Activated CD8-positive, alpha-beta memory T cell treated with anti-CD3 and anti-CD28 coated beads for 1 hour (primary cell): ENCODE measurements around the gene CALML3.

Experiments
- DNase-seq, 2 donors: peaks; one replicate each; pipeline ENCODE4 v3.0.0-alpha.2; 2020; ENCODE audit warnings: low read depth in 1 of 2; ENCODE audit errors: extremely low read depth in 1 of 2

Gene CALML3

DNA sequence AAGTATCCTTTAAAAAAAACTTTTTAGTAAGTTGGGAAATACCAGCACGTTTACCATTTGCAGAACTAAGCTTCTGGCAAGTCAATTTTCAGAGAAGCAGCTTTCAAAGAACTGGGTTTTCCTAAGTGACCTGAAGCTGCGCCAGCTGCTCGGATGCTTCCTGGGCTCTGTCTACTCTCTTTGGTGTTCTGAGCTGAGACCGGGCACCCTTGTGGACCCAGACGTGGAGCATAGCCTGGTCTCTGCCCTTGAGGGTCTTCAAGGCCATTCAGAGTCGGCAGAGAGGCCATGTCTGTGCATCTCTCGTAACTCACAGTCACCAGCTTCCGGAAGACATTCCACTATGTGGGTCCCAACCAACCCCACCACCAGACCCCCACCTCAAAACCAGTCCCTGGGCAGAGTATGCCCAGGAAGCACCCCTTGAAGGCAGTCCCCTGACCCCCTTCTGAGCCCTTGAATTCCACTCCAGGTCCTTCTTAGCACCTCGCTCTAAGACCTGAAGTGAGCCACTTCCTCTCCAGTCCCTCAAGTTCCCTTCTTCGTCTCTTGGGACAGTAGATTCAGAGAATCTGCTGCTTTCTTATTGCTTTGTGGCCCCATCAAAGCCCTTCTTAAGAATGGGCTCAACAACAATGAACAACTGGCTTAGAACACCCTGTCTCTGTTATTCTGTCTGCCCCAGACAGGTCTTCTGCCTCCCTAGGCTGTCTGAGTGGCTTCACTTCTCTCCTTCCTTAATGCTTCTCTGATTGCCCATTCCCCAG is 33.9 kb upstream of the CALML3 start:
- no peak for DNase-seq

DNA sequence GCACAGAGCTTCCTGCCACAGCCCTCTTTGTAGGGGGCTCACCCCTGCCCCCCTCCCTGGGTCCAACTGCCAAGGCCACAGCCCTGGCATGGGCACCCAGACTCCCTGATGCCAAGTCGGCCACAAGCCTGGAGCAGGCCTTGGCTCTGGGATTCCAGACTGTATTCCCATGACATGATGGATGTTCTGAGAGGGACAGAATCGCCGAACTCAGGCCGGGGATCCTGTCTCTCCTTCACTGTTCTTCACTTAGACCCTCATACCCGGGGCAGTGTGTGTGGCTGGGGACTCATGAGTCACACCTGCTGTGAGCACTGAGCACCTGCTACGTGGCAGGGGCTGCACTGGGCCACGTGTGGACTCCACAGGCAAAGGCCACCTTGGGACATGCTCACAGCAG is 33.3 kb upstream of the CALML3 start:
- no peak for DNase-seq

GRCh38 chr10:5492322-5492855 is 32.4 kb upstream of the CALML3 start:
- DNase-seq = no peak

DNA sequence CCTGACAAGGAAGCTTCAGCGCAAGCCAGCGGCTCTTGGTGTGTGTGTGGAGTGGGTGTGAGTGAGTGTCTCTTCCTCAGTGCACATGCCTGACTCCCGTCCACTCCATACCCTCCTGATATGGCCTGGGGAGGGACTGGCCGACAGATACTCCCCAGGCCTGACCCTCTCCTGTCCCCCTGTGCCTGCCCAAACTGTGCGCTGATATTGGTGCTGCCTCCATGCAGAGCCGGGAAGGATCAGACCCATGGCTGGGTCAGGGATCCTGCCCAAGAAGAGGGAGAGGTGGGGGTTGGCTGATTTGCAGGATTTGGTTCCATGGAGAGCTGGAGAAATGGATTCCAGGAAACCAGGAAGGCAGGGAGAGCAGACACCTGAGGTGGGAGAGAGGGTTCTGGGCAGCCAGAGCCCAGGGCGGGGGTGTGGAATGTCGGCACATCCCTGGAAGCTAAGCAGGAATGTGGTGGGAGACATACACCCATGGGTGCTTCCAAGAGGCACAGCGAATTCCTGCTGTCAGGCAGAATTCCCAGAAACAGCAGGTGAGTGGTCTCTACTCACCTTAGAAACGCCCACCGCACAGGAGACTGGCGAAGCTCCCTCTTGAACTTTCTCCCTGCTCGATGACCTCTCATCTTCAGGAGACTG is 31.7 kb upstream of the CALML3 start:
- DNase-seq = no peak

DNA sequence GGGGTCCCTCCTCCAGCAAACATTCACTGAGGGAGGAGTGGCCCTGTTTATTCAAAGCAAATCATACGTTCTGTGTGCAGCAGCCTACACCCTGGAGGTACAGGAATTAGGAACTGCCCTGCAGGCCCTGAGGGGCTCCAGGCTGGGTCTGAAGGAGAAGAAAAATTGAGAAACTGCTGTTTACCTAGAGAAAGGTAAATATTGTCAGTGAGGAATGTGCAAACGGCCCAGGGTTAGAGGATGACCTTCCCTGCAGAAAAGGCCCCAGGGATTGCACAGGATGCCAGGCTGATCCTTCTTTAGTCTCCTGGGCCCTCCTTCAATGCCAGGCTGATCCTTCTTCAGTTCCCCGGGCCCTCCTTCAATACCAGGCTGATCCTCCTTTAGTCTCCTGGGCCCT is 31.1 kb upstream of the CALML3 start:
- DNase-seq = no peak

DNA sequence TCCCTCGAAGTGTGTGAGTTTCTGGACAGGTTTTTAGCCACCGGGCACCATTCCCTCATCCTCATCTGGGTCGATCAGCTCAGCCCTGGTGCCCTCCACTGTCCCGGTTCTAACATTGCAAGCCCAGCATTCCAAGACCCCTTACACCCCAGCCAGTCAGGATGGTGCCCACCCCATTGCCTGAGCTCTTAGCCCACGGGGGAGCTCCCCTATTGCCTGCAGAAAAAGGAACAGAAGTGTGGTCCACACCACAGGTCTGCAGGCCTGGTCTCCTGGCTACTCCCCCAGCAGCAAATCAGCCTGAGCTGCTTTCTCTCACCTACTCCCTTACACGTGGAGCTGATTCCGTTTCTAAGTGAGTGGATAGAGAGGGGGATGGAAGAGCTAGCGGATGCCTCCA is 30.1 kb upstream of the CALML3 start:
- no peak for DNase-seq

DNA sequence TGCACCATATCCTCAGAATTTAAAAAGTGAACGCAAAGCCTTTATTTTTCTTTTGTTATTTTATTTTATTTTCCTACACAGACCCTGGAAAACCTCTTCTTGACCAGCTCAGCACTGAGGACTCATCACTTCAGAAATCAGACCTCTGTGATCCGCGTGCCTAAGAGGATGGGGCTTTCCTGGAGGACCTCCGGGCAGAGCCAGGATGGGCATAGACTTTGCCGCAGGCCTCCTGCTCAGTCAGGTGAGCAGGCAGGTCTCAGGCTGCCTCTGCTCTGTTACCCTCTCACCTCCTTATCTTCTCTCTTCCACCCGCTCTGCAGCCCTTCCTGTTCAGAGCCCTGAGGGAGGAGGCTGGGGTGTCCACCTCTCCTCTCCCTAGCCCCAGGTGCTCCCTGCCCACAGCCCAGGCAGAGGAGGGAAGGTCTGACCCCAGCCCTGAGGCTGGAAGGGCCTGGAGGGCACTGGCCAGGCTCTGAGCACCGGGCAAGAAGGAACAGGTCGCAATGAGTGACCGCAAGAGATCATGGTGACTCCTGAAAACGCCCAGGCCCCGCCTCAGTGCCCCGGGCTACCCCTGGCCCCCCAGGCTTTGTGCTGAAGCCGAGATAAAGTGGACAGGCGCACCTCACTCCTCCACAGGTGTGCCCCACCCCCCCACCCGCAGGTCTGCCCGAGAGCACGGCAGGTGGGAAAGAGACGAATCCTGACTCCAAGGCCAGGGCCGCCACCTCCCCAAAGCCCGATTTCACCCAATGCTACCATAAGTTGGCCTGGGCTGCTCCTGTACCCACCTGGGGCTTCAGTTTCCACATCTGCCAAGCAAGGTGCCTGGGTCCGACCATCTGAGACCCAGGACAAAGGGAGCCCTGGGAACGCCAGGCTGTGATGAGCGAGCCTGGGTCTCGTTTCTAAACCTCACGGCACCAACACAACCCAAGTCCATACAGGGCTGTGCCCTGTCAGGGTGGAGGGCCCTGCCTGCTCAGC is 28.2 kb upstream of the CALML3 start:
- no peak for DNase-seq

GRCh38 chr10:5497289-5497688 is 27.5 kb upstream of the CALML3 start:
- DNase-seq = no peak

DNA sequence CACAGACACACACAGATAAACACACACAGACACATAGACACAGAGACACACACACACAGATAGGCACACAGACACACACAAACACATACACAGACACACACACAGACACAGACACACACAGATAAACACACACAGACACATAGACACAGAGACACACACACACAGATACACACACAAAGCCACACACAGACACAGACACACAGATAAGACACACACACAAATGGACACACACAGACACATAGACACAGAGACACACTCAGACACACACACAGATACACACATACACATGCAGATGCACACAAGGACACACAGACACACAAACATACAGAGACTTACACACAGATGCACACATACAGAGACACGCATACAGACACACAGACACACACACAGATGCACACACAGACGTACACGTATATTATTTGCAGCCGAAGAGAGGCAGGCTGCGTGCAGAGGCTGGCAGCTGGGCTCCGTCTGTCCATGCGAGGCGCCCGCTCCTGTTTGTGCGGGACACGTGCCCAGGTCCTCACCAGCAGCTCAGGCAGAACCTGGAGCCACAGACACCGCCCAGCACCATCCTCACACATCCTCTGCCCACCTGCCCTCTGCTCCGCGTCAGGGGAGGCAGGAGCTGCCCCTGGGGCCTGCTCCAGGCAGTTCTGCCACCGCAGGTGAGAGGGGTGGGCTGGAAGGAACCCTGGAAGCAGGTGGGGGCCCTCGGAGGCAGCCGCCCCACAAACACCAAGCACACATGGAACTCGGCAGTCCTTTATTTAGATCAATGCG is 26.6 kb upstream of the CALML3 start:
- no peak for DNase-seq

DNA sequence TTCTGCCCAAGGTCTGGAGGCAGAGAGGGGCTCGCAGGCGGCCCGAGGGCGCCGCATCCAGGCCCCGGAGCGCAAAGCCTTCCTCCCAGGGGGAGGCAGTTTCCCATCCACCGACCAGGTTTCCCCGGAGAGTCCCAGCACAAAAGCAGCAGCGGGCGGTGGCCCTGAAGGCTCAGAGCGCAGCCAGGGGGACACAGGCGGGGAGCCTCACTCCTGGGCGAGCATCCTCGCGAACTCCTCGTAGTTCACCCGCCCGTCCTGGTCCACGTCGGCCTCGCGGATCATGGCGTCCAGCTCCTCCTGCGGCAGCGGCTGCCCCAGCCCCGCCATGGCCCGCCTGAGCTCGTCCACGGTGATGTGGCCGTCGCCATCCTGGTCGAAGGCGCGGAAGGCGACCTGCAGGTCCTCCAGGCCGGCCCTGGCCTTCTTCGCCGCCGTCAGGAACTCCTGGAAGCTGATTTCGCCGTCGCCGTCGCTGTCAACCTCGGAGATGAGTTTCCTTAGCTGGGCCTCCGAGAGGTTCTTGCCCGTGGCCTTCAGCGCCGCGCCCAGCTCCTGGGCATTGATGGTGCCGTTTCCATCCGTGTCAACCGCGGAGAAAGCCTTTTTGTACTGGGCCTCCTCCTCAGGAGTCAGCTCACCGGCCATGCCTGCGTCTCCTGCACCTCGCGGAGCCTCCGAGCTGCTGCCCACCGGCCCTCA is 25.8 kb upstream of the CALML3 start:
- no peak for DNase-seq

- DNase-seq = no peak
These were observed 25.1 kb upstream of the CALML3 start, which contains the start of gene CALML5 for GRCh38 chr10:5499493-5500140. TSS of gene CALML5 (minus strand) at chr10:5499570. CDS start at chr10:5499438, 132 bp downstream.

DNA sequence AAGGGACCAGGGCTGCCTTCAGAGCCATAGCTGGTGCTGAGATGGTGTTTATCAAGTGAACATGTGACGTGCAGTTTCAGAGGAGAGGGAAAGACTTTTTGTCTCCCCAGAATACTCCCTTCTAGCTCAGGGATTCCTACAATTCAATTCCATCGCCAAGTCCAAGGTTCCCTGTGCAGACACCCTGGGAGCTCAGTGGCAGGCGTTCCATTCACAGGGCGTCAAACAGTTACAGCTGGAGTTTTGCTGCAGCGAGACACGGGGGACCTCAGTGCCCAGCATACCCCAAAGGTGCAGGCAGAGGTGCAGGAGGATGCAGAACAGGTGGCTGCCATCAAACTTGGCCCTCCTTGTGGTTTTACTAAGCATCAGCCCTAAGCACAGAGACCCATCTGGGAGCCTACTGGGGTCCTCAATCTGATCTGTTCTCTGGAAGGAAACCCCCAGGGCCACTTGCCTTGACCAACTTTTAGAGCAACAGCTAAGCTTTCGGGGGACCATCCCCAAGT is 24.5 kb upstream of the CALML3 start:
- DNase-seq = no peak

- DNase-seq = no peak
These were observed 23.9 kb upstream of the CALML3 start for GRCh38 chr10:5500910-5501309.

DNA sequence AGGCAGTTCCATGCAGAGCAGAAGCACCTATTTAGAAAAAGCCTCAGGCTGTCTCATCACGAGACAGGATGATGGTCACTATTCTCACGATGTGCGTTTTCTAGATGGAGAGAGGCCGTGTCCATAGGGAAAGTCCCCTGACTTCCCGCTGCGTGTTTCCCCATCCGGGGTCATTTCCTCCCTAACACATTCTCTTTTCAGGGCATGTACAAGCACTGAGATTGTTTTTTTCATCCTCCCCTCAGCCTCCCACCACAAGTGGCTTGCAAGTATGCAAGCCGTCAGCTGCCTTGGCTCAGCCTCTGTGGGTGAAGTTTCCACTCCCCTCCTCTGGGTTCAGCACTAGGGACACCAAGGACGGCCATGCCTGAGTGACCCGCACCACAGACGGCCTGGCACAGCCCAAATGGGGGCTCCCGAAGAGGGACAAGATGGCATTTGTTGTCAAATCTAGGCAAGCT is 22.7 kb upstream of the CALML3 start:
- no peak for DNase-seq

- no peak for DNase-seq
These were observed 21.9 kb upstream of the CALML3 start for GRCh38 chr10:5502571-5503476.

GRCh38 chr10:5503477-5503835 is 21.3 kb upstream of the CALML3 start:
- DNase-seq = no peak

- no peak for DNase-seq
These were observed 20.4 kb upstream of the CALML3 start for GRCh38 chr10:5504146-5505072.
